Gastrocnemius medialis (tissue), 4 donors: Measurements from ENCODE around the gene BBS1.

Experiments used
- POLR2A ChIP-seq, 2 donors: fragments of 450-650 bp; IDR thresholded peaks; one replicate each; pipeline ENCODE4 v1.6.1; 2017; ENCODE audit warnings: antibody characterized with exemption in 2 of 2, mild to moderate bottlenecking in 2 of 2, moderate library complexity in 2 of 2
- TF ChIP-seq, protein P1 (sequence below), 5 experiments: fragments of 450-650 bp in 3 of 5; fragments of 200-600 bp in 2 of 5; sonication (generic) in 2 of 5; IDR thresholded peaks in 4 of 5; conservative IDR thresholded peaks in 1 of 5; 1 replicate in 4 of 5; 2 replicates in 1 of 5; pipeline ENCODE4 v1.5.1; 2016 to 2019; ENCODE audit warnings: antibody characterized with exemption in 5 of 5, mild to moderate bottlenecking in 3 of 5, moderate library complexity in 3 of 5

DNA sequence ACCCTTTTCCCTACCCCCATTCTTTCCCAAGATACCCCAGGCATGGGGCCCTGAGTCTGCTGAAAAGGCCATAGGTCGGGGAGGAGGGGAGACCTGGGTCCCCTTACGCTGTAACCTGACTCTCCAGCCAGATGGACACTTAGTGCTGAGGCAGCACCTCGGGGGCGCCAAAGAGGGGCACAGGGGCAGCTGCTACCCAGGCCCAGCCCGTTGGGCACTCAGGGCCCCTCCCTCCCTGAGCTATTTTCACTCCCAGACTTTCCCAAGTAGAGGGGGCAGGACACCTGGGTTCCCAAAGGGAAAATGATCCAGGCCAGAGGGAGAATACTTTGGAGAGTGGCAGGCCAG, 37.2 kb downstream of the BBS1 start:
- TF ChIP-seq, protein P1, sequence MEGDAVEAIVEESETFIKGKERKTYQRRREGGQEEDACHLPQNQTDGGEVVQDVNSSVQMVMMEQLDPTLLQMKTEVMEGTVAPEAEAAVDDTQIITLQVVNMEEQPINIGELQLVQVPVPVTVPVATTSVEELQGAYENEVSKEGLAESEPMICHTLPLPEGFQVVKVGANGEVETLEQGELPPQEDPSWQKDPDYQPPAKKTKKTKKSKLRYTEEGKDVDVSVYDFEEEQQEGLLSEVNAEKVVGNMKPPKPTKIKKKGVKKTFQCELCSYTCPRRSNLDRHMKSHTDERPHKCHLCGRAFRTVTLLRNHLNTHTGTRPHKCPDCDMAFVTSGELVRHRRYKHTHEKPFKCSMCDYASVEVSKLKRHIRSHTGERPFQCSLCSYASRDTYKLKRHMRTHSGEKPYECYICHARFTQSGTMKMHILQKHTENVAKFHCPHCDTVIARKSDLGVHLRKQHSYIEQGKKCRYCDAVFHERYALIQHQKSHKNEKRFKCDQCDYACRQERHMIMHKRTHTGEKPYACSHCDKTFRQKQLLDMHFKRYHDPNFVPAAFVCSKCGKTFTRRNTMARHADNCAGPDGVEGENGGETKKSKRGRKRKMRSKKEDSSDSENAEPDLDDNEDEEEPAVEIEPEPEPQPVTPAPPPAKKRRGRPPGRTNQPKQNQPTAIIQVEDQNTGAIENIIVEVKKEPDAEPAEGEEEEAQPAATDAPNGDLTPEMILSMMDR (IDR thresholded peaks at IDR 0.05 in 4 of 5, conservative IDR thresholded peaks at IDR 0.05 in 1 of 5) = no peak
- no peak for TF ChIP-seq POLR2A (IDR thresholded peaks at IDR 0.05)
